Mesodermal cell (in vitro differentiated cells): Measurements from ENCODE around the gene TUBGCP2.

Experiments used
- H3K27ac ChIP-seq: 2 replicates; pipeline ENCODE4 v1.7.0; 2013; ENCODE audit warnings: mild to moderate bottlenecking, low read depth, low read length, moderate library complexity; ENCODE audit not compliant: severe bottlenecking
- H3K36me3 ChIP-seq: 2 replicates; pipeline ENCODE4 v1.7.1; 2013; ENCODE audit warnings: mild to moderate bottlenecking, low read length, moderate library complexity; ENCODE audit not compliant: control insufficient read depth, insufficient read depth
- H3K4me1 ChIP-seq: one replicate; pipeline ENCODE4 v1.7.1; 2013; ENCODE audit warnings: mild to moderate bottlenecking, low read length; ENCODE audit not compliant: insufficient read depth, control insufficient read depth, poor library complexity, severe bottlenecking
- H3K4me3 ChIP-seq: 2 replicates; pipeline ENCODE4 v1.7.0; 2013; ENCODE audit warnings: low read length, control low read depth, mild to moderate bottlenecking; ENCODE audit not compliant: insufficient read depth, poor library complexity, severe bottlenecking; ENCODE audit errors: extremely low read depth
- H3K9me3 ChIP-seq: 2 replicates; pipeline ENCODE4 v1.7.1; 2013; ENCODE audit warnings: mild to moderate bottlenecking, low read length, moderate library complexity; ENCODE audit not compliant: control insufficient read depth
- WGBS, 2 experiments: methylation state at CpG; one replicate each; pipeline ENCODE4 v1.1.5; 2013; ENCODE audit warnings: missing lambda C conversion rate in 2 of 2; ENCODE audit not compliant: insufficient coverage in 2 of 2; 5-methylcytosine and 5-hydroxymethylcytosine counted together

The TUBGCP2 gene

GRCh38 chr10:133259602-133259989 lies 49.1 kb downstream of the TUBGCP2 start:
- Histone ChIP-seq H3K36me3 (no peaks in the 10 kb centered on the region), H3K4me3 (no peak overlapping the region), H3K9me3 (no peaks in the 10 kb centered on the region), H3K27ac (no peak overlapping the region), H3K4me1 (peaks cover 24% of the 10 kb centered on the region)
- WGBS, 2 experiments = 78 to 84% methylated on average over 11 to 12 of the region's 12 CpGs

GRCh38 chr10:133258818-133259601 lies 49.7 kb downstream of the TUBGCP2 start:
- 87% methylated on average over 17 to 24 of the region's 24 CpGs for WGBS, 2 experiments
- Histone ChIP-seq H3K27ac (no peak overlapping the region), H3K9me3 (no peaks in the 10 kb centered on the region), H3K4me1 (peaks cover 21% of the 10 kb centered on the region), H3K4me3 (no peak overlapping the region), H3K36me3 (no peaks in the 10 kb centered on the region)

- Histone ChIP-seq H3K4me1 (peaks cover 21% of the 10 kb centered on the region), H3K27ac (no peak overlapping the region), H3K9me3 (no peaks in the 10 kb centered on the region), H3K36me3 (no peaks in the 10 kb centered on the region), H3K4me3 (no peak overlapping the region)
- WGBS, 2 experiments = 82 to 88% methylated on average over 16 to 18 of the region's 21 CpGs
These were observed 50.4 kb downstream of the TUBGCP2 start for GRCh38 chr10:133258066-133258817.

- peak overlapping the region; percentile 5 for H3K4me3 ChIP-seq
- H3K9me3 ChIP-seq = no peaks in the 10 kb centered on the region
- H3K27ac ChIP-seq = no peak overlapping the region
- H3K36me3 ChIP-seq = no peaks in the 10 kb centered on the region
- 7 to 8% methylated on average over 19 to 27 of the region's 27 CpGs for WGBS, 2 experiments
- peaks cover 21% of the 10 kb centered on the region for H3K4me1 ChIP-seq
These were observed 51.1 kb downstream of the TUBGCP2 start for GRCh38 chr10:133257489-133258065.

- Histone ChIP-seq H3K4me3 (no peak overlapping the region), H3K9me3 (no peaks in the 10 kb centered on the region), H3K4me1 (peaks cover 12% of the 10 kb centered on the region), H3K36me3 (no peaks in the 10 kb centered on the region), H3K27ac (no peak overlapping the region)
- WGBS, 2 experiments = 92% methylated on average over 9 to 10 of the region's 15 CpGs
These were observed 53.3 kb downstream of the TUBGCP2 start for GRCh38 chr10:133255323-133255722.

- H3K27ac ChIP-seq = no peak overlapping the region
- no peak overlapping the region for H3K4me3 ChIP-seq
- no peaks in the 10 kb centered on the region for H3K9me3 ChIP-seq
- H3K36me3 ChIP-seq = no peaks in the 10 kb centered on the region
- peaks cover 12% of the 10 kb centered on the region for H3K4me1 ChIP-seq
- 84 to 88% methylated on average over 9 to 13 of the region's 13 CpGs for WGBS, 2 experiments
These were observed 54.1 kb downstream of the TUBGCP2 start for GRCh38 chr10:133254421-133255120.

- H3K4me1 ChIP-seq = peaks cover 8% of the 10 kb centered on the region
- no peak overlapping the region for H3K4me3 ChIP-seq
- no peaks in the 10 kb centered on the region for H3K9me3 ChIP-seq
- H3K36me3 ChIP-seq = no peaks in the 10 kb centered on the region
- H3K27ac ChIP-seq = no peak overlapping the region
- 93 to 95% methylated on average over 19 to 21 of the region's 22 CpGs for WGBS, 2 experiments
These were observed 55.2 kb downstream of the TUBGCP2 start for GRCh38 chr10:133253361-133253955.

GRCh38 chr10:133252223-133252552 lies 56.5 kb downstream of the TUBGCP2 start:
- Histone ChIP-seq H3K36me3 (no peaks in the 10 kb centered on the region), H3K4me1 (peaks cover 2% of the 10 kb centered on the region), H3K27ac (no peak overlapping the region), H3K9me3 (no peaks in the 10 kb centered on the region), H3K4me3 (no peak overlapping the region)
- 85 to 100% methylated on average over 2 to 3 of the region's 12 CpGs for whole genome bisulfite sequencing, 2 experiments

- 80 to 83% methylated on average over 18 of the region's 28 CpGs for WGBS, 2 experiments
- H3K27ac ChIP-seq = no peak overlapping the region
These were observed 57.1 kb downstream of the TUBGCP2 start for GRCh38 chr10:133251388-133252222.

More at GRCh38 chr10:133251388-133252222, 57.1 kb downstream of the TUBGCP2 start:
- Histone ChIP-seq H3K4me1 (no peaks in the 10 kb centered on the region), H3K4me3 (no peak overlapping the region), H3K9me3 (no peaks in the 10 kb centered on the region), H3K36me3 (no peaks in the 10 kb centered on the region)
